Epithelial cell of esophagus (primary cell): ENCODE measurements around the gene SNX5.

ENCODE experiments used
- DNase-seq: peaks from one replicate; pipeline ENCODE4 v3.0.0; 2010; ENCODE audit warnings: low read depth
- H3K4me3 ChIP-seq: 2 replicates; pipeline ENCODE4 v1.5.1; 2011; ENCODE audit warnings: mild to moderate bottlenecking, low read length, control low read depth
- TF ChIP-seq, protein P1 (sequence below): IDR thresholded peaks from 2 replicates; pipeline ENCODE4 v1.5.1; 2011; ENCODE audit warnings: low read depth, mild to moderate bottlenecking, low read length, control low read depth, inconsistent platforms; ENCODE audit not compliant: insufficient read depth; ENCODE audit errors: missing control alignments

The SNX5 gene

GRCh38 chr20:17896771-17897369, 71.7 kb downstream of the SNX5 start:
- H3K4me3 ChIP-seq: no peak overlapping the region
- DNase-seq: no peak
- TF ChIP-seq, protein P1, sequence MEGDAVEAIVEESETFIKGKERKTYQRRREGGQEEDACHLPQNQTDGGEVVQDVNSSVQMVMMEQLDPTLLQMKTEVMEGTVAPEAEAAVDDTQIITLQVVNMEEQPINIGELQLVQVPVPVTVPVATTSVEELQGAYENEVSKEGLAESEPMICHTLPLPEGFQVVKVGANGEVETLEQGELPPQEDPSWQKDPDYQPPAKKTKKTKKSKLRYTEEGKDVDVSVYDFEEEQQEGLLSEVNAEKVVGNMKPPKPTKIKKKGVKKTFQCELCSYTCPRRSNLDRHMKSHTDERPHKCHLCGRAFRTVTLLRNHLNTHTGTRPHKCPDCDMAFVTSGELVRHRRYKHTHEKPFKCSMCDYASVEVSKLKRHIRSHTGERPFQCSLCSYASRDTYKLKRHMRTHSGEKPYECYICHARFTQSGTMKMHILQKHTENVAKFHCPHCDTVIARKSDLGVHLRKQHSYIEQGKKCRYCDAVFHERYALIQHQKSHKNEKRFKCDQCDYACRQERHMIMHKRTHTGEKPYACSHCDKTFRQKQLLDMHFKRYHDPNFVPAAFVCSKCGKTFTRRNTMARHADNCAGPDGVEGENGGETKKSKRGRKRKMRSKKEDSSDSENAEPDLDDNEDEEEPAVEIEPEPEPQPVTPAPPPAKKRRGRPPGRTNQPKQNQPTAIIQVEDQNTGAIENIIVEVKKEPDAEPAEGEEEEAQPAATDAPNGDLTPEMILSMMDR: no peak

- no peak overlapping the region for H3K4me3 ChIP-seq
- DNase-seq: no peak
- TF ChIP-seq, protein P1: no peak
Measured at GRCh38 chr20:17896193-17896723, 72.3 kb downstream of the SNX5 start.

- peak overlapping the region; percentile 15 for H3K4me3 ChIP-seq
- DNase-seq: peak; percentile 58
Measured at GRCh38 chr20:17895641-17896171, 72.9 kb downstream of the SNX5 start.

DNA sequence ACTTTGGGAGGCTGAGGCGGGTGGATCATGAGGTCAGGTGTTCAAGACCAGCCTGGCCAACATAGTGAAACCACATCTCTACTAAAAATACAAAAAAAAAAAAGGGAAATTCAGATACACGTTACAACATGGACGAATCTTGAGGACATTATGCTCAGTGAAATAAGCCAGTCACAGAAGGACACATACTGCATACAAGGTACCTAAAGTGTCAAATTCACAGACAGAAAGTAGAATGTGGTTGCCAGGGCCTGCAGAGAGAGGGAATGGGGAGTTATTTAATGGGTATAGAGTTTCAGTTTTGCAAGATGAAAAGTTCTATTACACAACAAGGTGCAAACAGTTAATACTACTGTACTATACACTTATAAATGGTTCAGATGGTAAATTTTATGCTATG, 75.1 kb downstream of the SNX5 start:
- H3K4me3 ChIP-seq: no peak overlapping the region
- TF ChIP-seq, protein P1: no peak
- no peak for DNase-seq

More at GRCh38 chr20:17895641-17896171, 72.9 kb downstream of the SNX5 start:
- TF ChIP-seq, protein P1: no peak

GRCh38 chr20:17892189-17892938, 76.2 kb downstream of the SNX5 start:
- no peak overlapping the region for H3K4me3 ChIP-seq
- DNase-seq: no peak
- TF ChIP-seq, protein P1: no peak
